Lung (tissue), 12 donors: Measurements from ENCODE around the gene KNDC1. TPM values are rescaled to one million over a fixed set of nuclear protein-coding genes. Genes with fewer than 3 reads are reported as not detected.

Experiments
- ATAC-seq: fragments of 200-7000 bp; cut with Tn5 transposase; one replicate; pipeline ENCODE4 v1.9.1; 2020; ENCODE audit warnings: moderate number of reproducible peaks; ENCODE audit not compliant: insufficient read depth, low FRiP score
- DNase-seq, 3 donors: peaks; one replicate each; pipeline ENCODE4 v3.0.0-alpha.2; 2013 to 2017
- H3K27ac ChIP-seq, 2 donors: one replicate each; pipeline ENCODE4 v1.5.1; 2013; ENCODE audit warnings: mild to moderate bottlenecking in 2 of 2, moderate library complexity in 2 of 2, control low read depth in 1 of 2, inconsistent platforms in 1 of 2, low read depth in 1 of 2, low read length in 1 of 2
- H3K27me3 ChIP-seq, 3 donors: one replicate each; pipeline ENCODE4 v1.5.1; 2013; ENCODE audit warnings: low read length in 2 of 3; ENCODE audit not compliant: control insufficient read depth in 3 of 3, insufficient read depth in 3 of 3
- H3K36me3 ChIP-seq, 4 donors: one replicate each; pipeline ENCODE4 v1.5.1; 2013; ENCODE audit warnings: low read length in 4 of 4, mild to moderate bottlenecking in 1 of 4, moderate library complexity in 1 of 4; ENCODE audit not compliant: control insufficient read depth in 4 of 4, insufficient read depth in 4 of 4
- H3K4me1 ChIP-seq, 5 donors: one replicate each; pipeline ENCODE4 v1.5.1; 2013; ENCODE audit warnings: low read length in 5 of 5, mild to moderate bottlenecking in 2 of 5, moderate library complexity in 1 of 5; ENCODE audit not compliant: control insufficient read depth in 5 of 5, insufficient read depth in 5 of 5
- H3K4me3 ChIP-seq: one replicate; pipeline ENCODE4 v1.5.1; 2013; ENCODE audit warnings: mild to moderate bottlenecking, control low read depth, moderate library complexity
- H3K9ac ChIP-seq, 2 donors: one replicate each; pipeline ENCODE4 v1.5.1; 2013; ENCODE audit warnings: low read length in 2 of 2, control low read depth in 1 of 2; ENCODE audit not compliant: insufficient read depth in 1 of 2
- H3K9me3 ChIP-seq, 4 donors: one replicate each; pipeline ENCODE4 v1.5.1; 2013; ENCODE audit warnings: low read length in 3 of 4, mild to moderate bottlenecking in 1 of 4, moderate library complexity in 1 of 4; ENCODE audit not compliant: control insufficient read depth in 4 of 4, insufficient read depth in 3 of 4
- WGBS, 2 donors: extraction: QIAGEN DNeasy Blood & Tissue Kit; methylation state at CpG; one replicate each; pipeline ENCODE4 v1.1.7; 2013; 5-methylcytosine and 5-hydroxymethylcytosine counted together
- polyA plus RNA-seq, 2 donors: library from polyadenylated mRNA; stranded (reverse); fragments of 200-250 nt; gene quantifications; one replicate each; pipeline ENCODE4 v1.2.1, GENCODE V29; 2013
- total RNA-seq, 2 donors: library from RNA; depleted of rRNA in 1 of 2; stranded (reverse); fragments of >200 nt in 1 of 2; gene quantifications; one replicate each; pipeline ENCODE4 v1.2.1, GENCODE V29; 2014 to 2021
- TF ChIP-seq, protein P1 (sequence below): IDR thresholded peaks from 2 replicates; pipeline ENCODE4 v1.5.1; 2012; ENCODE audit warnings: mild to moderate bottlenecking; ENCODE audit errors: control extremely low read depth, extremely low read depth
- donor health status: control.
- donor health status: control.
- donor health status: Bipolar disorder and iron deficiency.
- donor health status: healthy.
- donor health status: DM: yes; HTN: yes; CAD: no.

Gene KNDC1
- total and polyA plus RNA-seq, 4 donors: 3.2 to 21.0 (median 6.7) TPM

DNA sequence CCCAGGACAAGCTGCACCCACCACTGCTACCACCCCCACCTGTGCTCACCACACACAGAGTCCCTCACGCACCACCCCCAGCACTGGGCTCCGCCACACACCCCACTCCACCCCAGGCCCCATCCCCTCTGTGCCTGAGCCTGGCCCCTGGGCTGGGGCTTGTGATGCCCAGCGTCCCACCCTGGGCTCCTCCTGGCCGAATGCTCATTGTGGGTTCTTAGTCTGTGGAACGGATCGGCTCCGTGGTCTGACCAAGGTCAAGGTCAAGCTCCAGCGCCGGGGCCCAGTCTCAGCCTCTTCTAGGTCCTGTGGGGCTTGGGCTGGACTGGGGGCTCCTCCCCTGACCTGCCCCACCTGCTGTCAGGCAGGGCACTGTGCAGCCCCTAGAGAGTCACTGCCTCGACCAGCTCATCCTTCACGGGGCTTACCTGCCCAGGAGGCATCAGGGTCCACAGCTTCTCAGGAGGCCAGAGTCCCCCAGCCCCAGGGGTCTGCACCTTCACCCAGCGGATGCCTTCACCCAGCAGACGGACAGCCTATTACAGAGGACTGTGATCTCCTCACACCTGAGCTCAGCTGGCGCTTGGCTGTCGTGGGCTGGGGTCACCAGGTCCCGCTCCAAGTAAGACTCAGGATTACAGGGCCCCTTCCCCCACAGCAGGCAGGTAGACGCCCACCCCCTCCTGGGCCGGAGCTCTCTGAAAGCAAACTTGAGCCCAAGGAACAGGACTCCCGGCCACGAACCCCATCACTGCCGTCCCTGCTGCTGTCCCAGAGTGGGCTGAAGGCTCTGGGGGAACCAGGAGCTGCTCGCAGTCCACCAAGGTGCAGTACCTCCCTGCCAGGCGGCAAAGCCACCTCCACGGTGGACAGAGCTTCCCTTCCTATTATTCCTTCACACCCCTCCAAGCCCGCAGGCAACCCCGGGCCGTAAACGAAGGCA is 54.7 kb downstream of the KNDC1 start:
- 83% methylated on average over 28 of the region's 28 CpGs for whole genome bisulfite sequencing, 2 donors
- peaks cover 0 to 6% (median 2%) of the 10 kb centered on the region in 3 donors for H3K27me3 ChIP-seq

DNA sequence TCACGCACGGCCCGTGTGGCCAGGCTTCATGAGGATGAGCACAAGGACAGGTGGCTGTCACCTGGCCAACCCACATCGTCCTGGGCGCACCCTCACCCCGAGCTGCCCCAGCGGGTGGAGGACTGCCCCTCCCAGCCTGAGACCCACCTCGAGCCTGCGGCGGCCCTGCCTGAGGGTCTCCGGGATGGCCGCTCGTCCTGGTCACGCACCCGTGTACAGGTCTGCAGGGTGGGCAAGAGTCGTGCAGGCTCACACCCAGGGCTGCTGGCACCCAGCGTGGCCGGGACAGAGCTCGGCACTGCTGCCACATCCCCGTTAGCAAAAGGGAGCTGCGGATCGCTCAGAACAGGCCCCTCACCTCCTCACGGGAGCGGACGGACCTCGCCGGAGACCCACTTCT is 55.6 kb downstream of the KNDC1 start:
- Histone ChIP-seq H3K27me3 (peaks cover 0 to 8% (median 2%) of the 10 kb centered on the region in 3 donors), H3K4me1 (no peaks in the 10 kb centered on the region), H3K9ac (no peak overlapping the region), H3K9me3 (peaks cover 0 to 2% (median 0%) of the 10 kb centered on the region in 4 donors), H3K36me3 (peaks cover 0 to 4% (median 0%) of the 10 kb centered on the region in 4 donors), H3K4me3 (no peak overlapping the region), H3K27ac (no peak overlapping the region)
- DNase-seq: no peak
- no peak for ATAC-seq
- 94 to 96% methylated on average over 25 to 27 of the region's 27 CpGs for WGBS, 2 donors
- TF ChIP-seq, protein P1, sequence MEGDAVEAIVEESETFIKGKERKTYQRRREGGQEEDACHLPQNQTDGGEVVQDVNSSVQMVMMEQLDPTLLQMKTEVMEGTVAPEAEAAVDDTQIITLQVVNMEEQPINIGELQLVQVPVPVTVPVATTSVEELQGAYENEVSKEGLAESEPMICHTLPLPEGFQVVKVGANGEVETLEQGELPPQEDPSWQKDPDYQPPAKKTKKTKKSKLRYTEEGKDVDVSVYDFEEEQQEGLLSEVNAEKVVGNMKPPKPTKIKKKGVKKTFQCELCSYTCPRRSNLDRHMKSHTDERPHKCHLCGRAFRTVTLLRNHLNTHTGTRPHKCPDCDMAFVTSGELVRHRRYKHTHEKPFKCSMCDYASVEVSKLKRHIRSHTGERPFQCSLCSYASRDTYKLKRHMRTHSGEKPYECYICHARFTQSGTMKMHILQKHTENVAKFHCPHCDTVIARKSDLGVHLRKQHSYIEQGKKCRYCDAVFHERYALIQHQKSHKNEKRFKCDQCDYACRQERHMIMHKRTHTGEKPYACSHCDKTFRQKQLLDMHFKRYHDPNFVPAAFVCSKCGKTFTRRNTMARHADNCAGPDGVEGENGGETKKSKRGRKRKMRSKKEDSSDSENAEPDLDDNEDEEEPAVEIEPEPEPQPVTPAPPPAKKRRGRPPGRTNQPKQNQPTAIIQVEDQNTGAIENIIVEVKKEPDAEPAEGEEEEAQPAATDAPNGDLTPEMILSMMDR: no peak

More for the DNA sequence above, 54.7 kb downstream of the KNDC1 start:
- Histone ChIP-seq H3K36me3 (peaks cover 0 to 4% (median 0%) of the 10 kb centered on the region in 4 donors), H3K9ac (no peak overlapping the region), H3K4me1 (no peaks in the 10 kb centered on the region), H3K9me3 (peaks cover 0 to 2% (median 0%) of the 10 kb centered on the region in 4 donors), H3K4me3 (no peak overlapping the region), H3K27ac (no peak overlapping the region)
- DNase-seq: no peak
- ATAC-seq: no peak
- TF ChIP-seq, protein P1: no peak

DNA sequence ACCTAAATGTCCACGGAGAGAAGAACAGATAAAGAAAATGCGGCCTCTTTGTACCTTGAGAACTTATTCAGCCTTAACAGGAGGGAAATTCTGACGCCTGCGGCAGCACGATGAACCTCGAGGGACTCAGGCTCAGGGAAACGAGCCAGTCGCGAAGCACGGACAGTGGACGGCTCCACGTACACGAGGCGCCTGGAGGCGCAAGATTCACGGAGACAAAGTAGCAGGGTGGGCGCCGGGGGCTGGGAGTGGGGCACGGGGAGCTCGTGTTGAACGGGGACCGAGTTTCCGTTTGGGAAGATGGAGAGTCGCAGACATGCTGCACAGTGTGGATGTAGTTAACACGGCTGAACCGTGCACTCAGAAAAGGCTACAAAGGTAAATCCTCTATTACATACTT is 56.8 kb downstream of the KNDC1 start:
- DNase-seq (no peak), ATAC-seq (no peak)
- WGBS, 2 donors: 68 to 86% methylated on average over 26 of the region's 26 CpGs
- TF ChIP-seq, protein P1: no peak
- no peak overlapping the region for H3K9ac ChIP-seq
- no peaks in the 10 kb centered on the region for H3K4me1 ChIP-seq
- H3K4me3 ChIP-seq: no peak overlapping the region
- H3K36me3 ChIP-seq: peaks cover 0 to 3% (median 0%) of the 10 kb centered on the region in 4 donors
- H3K27ac ChIP-seq: no peak overlapping the region
- peaks cover 4 to 8% (median 5%) of the 10 kb centered on the region in 3 donors for H3K27me3 ChIP-seq
- H3K9me3 ChIP-seq: peaks cover 0 to 2% (median 0%) of the 10 kb centered on the region in 4 donors
